ENCODE data around the gene OSBPL2.

OSBPL2 gene

GRCh38 chr20:62235001-62235776, 3.1 kb upstream of the OSBPL2 start:
- DNase-seq (ENCODE audit: low read depth in 2 of 2) = no peak

GRCh38 chr20:62235777-62236157, 2.6 kb upstream of the OSBPL2 start:
- DNase-seq (ENCODE audit: low read depth in 2 of 2) = no peak

- no peak for DNase-seq (ENCODE audit: low read depth in 2 of 2)
Measured at GRCh38 chr20:62236200-62236599, 2.1 kb upstream of the OSBPL2 start.

- no peak for DNase-seq (ENCODE audit: low read depth in 2 of 2)
Measured at GRCh38 chr20:62236766-62237513, 1.4 kb upstream of the OSBPL2 start.

GRCh38 chr20:62237514-62237800, 864 bp upstream of the OSBPL2 start:
- no peak for DNase-seq (ENCODE audit: low read depth in 2 of 2)

GRCh38 chr20:62238569-62239277, 402 bp downstream of the OSBPL2 start:
- DNase-seq (ENCODE audit: low read depth in 2 of 2) = no peak

GRCh38 chr20:62239278-62239879, 1.1 kb downstream of the OSBPL2 start:
- no peak for DNase-seq (ENCODE audit: low read depth in 2 of 2)

- no peak for DNase-seq (ENCODE audit: low read depth in 2 of 2)
Measured at GRCh38 chr20:62240020-62240685, 1.8 kb downstream of the OSBPL2 start.

GRCh38 chr20:62241506-62241905, 3.2 kb downstream of the OSBPL2 start:
- DNase-seq (ENCODE audit: low read depth in 2 of 2) = no peak

GRCh38 chr20:62242176-62242575, 3.9 kb downstream of the OSBPL2 start:
- DNase-seq (ENCODE audit: low read depth in 2 of 2) = no peak

GRCh38 chr20:62243106-62243505, 4.8 kb downstream of the OSBPL2 start:
- DNase-seq (ENCODE audit: low read depth in 2 of 2) = no peak

GRCh38 chr20:62243906-62244515, 5.7 kb downstream of the OSBPL2 start:
- no peak for DNase-seq (ENCODE audit: low read depth in 2 of 2)

GRCh38 chr20:62244644-62245108, 6.4 kb downstream of the OSBPL2 start:
- no peak for DNase-seq (ENCODE audit: low read depth in 2 of 2)

- no peak for DNase-seq (ENCODE audit: low read depth in 2 of 2)
Measured at GRCh38 chr20:62245911-62246280, 7.6 kb downstream of the OSBPL2 start.

GRCh38 chr20:62246431-62246830, 8.1 kb downstream of the OSBPL2 start:
- no peak for DNase-seq (ENCODE audit: low read depth in 2 of 2)

- no peak for DNase-seq (ENCODE audit: low read depth in 2 of 2)
Measured at GRCh38 chr20:62246872-62247652, 8.7 kb downstream of the OSBPL2 start.

GRCh38 chr20:62248890-62249560, 10.7 kb downstream of the OSBPL2 start:
- DNase-seq (ENCODE audit: low read depth in 2 of 2) = no peak

GRCh38 chr20:62252342-62252966, 14.1 kb downstream of the OSBPL2 start:
- no peak for DNase-seq (ENCODE audit: low read depth in 2 of 2)

GRCh38 chr20:62253398-62253797, 15.1 kb downstream of the OSBPL2 start:
- DNase-seq (ENCODE audit: low read depth in 2 of 2) = no peak

Measured in stimulated activated CD8-positive, alpha-beta memory T cell treated with anti-CD3 and anti-CD28 coated beads, Interleukin-15, amount 100 ng/mL, for 48 hours (primary cell).